HG02588 (cell line): ENCODE data around the gene NUP214.
A peak's percentile ranks its signal among the peaks of the same experiment; 100 is the strongest.
"Not testable (repeated sequence)": the region's sequence is repeated elsewhere in the genome, so short reads cannot be mapped to it uniquely, and the experiment has no call there.

Experiments used
- ATAC-seq: cut with Tn5 transposase; IDR thresholded peaks from one replicate; pipeline ENCODE4 v1.9.1; 2021; ENCODE audit warnings: mild to moderate bottlenecking, moderate library complexity; ENCODE audit not compliant: unreplicated experiment

NUP214 gene

GRCh38 chr9:131158673-131159072, 33.3 kb downstream of the NUP214 start:
- ATAC-seq = not testable (repeated sequence)

DNA sequence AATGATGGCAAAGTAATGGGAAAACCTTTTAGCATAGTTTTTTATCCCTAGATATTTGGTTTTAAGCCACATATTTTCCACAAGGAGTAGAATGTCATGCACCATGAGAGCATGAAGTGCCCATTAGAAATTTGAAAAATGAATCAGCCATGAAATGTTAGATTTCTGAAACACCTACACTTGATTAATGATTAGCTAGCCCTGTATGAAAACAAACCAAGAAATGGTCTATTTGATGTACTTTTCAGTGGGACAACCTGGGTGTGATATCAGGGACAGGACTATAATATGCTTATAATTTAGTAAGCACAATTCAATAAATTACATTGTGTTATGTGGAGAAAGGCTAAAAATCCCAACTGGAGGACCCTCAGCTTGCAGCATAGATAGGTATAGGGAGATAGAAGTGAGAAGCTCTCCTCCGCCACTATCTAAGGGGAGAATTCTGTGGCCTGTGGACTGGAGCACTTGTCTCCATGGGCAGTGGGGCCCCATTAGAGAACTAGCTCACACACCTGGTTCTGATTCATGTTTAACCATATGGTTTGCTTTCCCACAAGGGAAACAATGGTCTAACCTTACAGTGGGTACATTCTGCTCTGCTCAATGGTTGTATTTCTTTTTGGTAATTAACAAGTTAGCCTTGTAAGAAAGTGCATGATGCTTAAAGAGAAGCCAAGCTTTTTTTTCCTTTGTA, 35.2 kb downstream of the NUP214 start:
- ATAC-seq = no peak

- ATAC-seq = no peak
Observed at GRCh38 chr9:131161585-131161984, 36.2 kb downstream of the NUP214 start.

DNA sequence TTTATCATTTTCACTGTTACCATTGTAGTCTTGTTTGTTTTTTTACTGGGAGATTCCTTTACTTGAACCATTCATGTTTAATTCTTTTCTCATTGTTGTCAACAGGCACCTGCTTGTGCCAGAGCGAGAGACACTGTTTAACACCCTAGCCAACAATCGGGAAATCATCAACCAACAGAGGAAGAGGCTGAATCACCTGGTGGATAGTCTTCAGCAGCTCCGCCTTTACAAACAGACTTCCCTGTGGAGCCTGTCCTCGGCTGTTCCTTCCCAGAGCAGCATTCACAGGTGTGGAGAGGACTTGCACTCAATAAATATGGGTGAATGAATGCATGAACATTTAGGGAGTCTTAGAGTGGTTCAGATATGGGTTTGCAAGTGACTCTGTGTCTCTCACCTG, 37.5 kb downstream of the NUP214 start:
- ATAC-seq = no peak

DNA sequence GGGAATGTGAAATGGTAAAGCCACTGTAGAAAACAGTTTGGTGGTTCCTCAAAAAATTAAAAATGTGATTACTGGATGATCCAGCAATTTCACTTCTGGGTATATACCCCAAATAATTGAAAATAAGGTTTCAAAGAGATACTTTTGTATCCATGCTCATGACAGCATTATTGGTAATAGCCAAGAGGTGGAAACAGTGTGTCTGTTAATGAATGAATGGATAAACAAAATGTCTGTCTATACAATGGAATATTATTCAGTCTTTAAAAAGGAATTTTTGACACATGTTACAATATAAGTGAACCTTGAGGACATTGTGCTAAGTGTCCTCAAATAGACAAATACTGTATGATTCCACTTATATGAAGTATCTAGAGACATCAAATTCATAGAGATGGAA, 40.1 kb downstream of the NUP214 start:
- no peak for ATAC-seq

DNA sequence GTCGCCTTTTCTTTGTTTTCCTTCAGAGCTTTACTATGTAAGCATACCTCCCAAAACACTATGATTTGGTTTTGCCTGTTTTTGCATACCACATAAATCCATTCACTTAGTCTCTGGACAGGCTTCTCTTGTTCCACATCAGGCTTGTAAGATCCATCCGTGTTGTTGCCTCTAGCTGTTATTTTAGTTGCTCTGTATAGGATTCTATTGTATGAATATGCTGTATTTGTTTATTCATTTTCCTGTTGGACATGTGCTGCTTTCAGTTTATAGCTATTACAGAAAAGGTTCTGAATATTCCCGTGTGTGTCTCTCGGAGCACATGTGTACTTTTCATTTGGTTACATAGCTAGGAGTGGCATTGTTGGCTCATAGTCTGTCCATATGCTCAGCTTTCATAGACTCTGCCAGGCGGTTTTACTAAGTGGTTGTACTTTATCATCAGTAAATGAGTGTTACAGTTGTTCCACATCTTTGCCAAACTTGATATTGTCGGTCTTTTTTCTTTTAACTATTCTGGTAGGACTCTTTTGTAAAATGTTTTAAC, 41.8 kb downstream of the NUP214 start:
- no peak for ATAC-seq

DNA sequence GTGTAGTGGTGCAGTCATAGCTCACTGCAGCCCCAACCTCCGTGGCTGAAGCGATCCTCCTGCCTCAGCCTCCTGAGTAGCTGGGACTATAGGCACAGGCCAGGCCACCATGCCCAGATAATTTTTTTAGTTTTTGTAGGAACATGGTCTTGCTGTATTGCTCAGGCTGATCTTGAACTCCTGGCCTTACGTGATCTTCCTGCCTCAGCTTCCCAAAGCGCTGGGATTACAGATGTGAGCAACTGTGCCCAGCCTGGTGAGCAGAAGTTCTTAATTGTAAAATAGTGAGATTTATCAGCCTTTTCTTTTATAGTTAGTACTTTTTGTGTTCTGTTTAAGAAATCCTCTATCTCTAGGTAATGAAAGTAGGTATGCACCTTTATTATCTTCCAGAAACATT, 42.5 kb downstream of the NUP214 start:
- no peak for ATAC-seq

GRCh38 chr9:131169563-131170240, 44.3 kb downstream of the NUP214 start:
- no peak for ATAC-seq

GRCh38 chr9:131173995-131174394, 48.6 kb downstream of the NUP214 start:
- ATAC-seq = no peak

DNA sequence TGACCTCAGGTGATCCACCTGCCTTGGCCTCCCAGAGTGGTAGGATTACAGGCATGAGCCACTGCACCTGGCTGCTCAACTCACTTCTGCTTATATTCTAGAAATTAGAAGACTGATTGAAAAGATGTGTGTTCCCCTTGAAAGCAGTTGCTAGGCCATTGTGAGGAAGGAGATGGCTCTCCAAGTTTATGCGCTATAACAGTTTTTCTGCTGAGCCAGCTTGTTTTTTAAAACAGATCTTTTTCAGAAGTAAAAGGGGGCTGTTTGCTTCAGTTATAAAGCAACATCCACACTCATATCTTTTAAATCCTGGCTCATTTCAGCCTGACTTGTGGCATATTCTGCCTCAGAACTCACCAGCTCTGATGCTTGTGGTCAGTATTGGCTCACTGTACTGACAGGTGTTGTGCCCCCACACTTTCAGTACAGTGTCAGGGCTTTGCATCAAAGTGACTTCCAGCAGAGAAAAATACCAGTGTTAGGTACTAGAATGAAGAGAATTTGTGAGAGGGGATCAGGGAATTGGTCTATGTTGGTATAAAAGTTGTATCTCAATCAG, 49.4 kb downstream of the NUP214 start:
- ATAC-seq = no peak

DNA sequence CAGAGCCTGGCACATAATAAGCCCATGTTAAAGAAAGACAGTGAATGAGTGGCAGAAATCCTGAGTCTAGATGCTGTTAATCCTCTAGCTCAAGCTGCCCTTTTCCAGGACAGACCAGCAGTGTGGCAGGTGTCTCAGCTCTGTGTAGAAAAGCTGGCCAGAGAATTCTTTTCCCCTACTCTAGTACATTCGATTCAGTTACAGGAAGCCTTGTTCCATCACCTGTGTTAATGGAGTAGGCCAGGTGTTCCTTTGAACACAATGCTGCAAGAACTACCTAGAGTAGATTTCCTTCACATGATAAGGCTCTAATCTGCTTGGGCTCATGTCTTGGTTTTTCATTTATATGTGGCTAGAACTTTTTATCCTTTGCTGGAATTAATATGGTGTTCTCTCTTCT, 52.5 kb downstream of the NUP214 start:
- ATAC-seq = no peak

DNA sequence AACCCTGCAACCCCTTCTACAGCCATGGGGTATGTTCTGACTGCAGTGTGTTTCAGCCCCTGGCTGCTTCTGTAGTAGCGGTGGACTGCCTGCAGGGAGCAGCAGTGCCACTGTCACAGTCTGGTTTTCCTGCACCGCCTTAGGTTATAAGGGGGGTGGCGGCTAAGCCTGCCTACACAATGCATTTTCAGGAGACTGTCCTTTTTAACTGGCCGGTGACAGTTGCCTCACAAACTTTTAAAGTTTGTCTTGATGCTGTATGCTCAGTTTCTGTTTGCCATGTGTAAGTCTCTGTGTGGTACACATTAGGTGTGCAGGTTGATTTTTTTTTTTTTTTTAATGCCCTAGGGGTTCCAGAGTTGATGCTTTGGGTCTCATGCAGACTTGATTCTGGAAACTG, 53.0 kb downstream of the NUP214 start:
- ATAC-seq = peak; percentile 54

DNA sequence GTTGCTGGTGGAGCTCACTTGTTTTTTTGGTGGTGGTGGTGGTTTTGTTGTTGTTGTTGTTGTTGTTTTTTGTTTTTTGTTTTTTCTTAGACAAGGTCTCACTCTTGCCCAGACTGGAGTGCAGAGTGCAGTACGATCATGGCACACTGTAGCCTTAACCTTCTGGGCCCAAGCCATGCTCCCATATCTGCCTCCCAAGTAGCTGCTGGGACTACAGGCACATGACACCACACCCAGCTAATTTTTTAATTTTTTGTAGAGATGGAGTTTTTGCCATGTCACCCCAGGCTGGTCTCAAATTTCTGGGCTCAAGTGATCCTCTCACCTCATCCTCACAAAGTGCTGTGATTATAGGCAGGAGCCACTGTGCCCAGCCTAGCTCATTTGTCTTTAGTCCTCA, 53.5 kb downstream of the NUP214 start:
- no peak for ATAC-seq

DNA sequence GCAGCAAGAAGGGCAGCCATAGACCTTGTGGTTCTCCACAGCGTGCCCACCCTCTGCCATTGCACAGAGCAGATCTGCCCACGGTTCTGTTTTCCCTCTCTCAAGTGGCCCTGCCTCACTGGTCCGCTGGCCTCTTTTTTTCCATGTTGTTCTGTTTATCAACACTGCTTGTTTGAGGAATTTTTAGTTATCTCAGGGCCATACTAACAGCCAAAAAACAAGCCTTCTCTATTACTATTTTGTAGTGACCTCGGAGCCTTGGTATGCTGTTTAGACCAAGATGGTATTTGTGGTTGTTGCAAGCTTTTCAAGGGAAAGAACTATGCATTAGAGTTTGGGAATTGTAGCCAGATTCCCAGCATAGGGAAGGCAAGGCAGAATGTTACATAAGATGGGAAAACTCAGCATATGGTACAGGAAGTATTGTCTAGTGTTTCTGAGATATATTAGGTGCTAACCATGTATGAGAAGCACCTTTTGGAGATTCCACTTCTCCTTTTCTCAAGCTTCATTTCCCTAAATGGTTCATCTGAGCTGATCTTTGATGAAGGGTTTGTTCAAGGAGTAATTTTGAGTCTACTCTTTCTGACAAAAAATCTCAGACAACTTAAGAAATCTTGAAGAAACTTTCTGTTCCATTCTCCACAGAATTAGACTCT, 54.3 kb downstream of the NUP214 start:
- no peak for ATAC-seq

GRCh38 chr9:131180454-131180853, 55.1 kb downstream of the NUP214 start:
- no peak for ATAC-seq

- no peak for ATAC-seq
Observed at GRCh38 chr9:131181091-131181681, 55.8 kb downstream of the NUP214 start.

DNA sequence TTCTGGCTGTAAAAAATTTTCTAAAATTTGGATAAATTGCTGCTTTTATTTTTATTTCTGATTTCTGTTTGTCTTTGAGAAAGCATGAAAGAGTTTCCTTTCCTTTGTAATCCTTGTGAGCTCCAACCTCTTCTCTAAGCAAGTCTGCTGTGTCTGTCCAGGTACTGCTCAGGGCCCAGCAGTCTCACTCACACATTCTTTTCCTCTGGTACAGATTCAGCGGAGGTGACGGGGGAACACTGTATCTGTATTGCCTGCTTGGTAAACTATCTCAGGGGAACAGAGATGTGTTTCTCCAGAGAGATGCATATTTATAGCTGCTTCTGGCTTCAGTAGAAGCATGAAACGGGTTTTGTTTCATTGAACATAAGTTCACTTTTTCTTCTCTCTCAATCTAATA, 60.5 kb downstream of the NUP214 start:
- no peak for ATAC-seq

DNA sequence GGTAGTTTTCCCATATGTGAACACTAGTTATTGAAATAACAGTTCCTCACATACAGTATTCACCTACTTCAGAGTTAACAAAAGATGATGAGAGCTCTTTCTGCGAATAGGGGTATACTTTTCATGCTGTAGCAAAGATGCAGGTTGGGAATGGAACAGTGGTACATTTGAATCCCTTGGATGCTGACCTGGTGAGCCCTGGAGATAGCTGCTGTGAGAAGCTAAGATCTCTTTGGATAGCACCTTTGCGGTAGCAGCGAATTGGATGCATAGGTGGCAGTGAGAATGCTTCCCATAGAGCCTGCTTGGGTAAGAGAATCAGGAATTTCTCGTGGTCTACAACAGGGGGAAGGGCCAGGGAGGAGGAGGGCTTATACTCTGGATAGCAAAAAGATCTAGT, 61.2 kb downstream of the NUP214 start:
- ATAC-seq = no peak

GRCh38 chr9:131187957-131188356, 62.6 kb downstream of the NUP214 start:
- no peak for ATAC-seq

- no peak for ATAC-seq
Observed at GRCh38 chr9:131188976-131189375, 63.6 kb downstream of the NUP214 start.

DNA sequence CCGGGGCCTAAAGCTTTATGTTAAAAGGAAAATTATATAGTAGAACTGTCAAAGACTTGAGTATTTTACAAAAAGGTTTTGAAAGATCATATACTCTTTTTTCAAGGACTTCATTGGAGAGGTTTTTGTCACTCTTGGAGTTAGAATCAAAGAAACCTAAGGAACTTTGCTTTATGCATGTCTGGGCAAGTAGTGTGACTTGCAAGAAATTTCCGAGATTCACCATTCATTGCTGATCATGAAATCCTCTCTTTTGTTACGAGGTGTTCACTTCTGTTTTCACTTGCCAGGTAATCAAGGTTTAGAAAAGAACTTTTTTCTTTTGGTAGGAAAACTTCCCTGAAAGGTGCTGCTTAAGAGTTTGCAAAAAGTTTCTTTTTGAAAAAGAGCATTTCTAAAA, 64.8 kb downstream of the NUP214 start:
- ATAC-seq = no peak
